Sigmoid colon (tissue), 7 donors: Measurements from ENCODE around the gene NCLN. TPM values are rescaled to one million over a fixed set of nuclear protein-coding genes. Genes with fewer than 3 reads are reported as not detected.
"Not testable (repeated sequence)": the region's sequence is repeated elsewhere in the genome, so short reads cannot be mapped to it uniquely, and the experiment has no call there.

Source experiments
- DNase-seq: peaks from one replicate; pipeline ENCODE4 v3.0.0-alpha.2; 2019
- H3K27ac ChIP-seq, 4 donors: fragments of 200-600 bp; sonication (generic); one replicate each; pipeline ENCODE4 v1.5.1; 2016 to 2019; ENCODE audit warnings: mild to moderate bottlenecking in 1 of 4
- H3K27me3 ChIP-seq, 3 donors: fragments of 200-600 bp; sonication (generic); one replicate each; pipeline ENCODE4 v1.5.1; 2019; ENCODE audit warnings: mild to moderate bottlenecking in 1 of 3
- H3K36me3 ChIP-seq, 4 donors: fragments of 200-600 bp; sonication (generic); one replicate each; pipeline ENCODE4 v1.5.1; 2016 to 2019
- H3K4me1 ChIP-seq, 4 donors: fragments of 200-600 bp; sonication (generic); one replicate each; pipeline ENCODE4 v1.5.1; 2017 to 2019
- H3K4me3 ChIP-seq, 4 donors: fragments of 200-600 bp; sonication (generic); one replicate each; pipeline ENCODE4 v1.5.1; 2017 to 2019; ENCODE audit warnings: mild to moderate bottlenecking in 2 of 4, moderate library complexity in 1 of 4
- H3K9me3 ChIP-seq, 4 donors: fragments of 200-600 bp in 3 of 4; sonication (generic) in 3 of 4; one replicate each; pipeline versions ENCODE4 v1.5.1 to v1.6.1; 2013 to 2019
- CTCF ChIP-seq, 4 experiments: fragments of 450-650 bp in 3 of 4; fragments of 200-600 bp in 1 of 4; IDR thresholded peaks; one replicate each; pipeline ENCODE4 v1.5.1; 2016 to 2019; ENCODE audit warnings: antibody characterized with exemption in 4 of 4, mild to moderate bottlenecking in 3 of 4, moderate library complexity in 2 of 4
- EP300 ChIP-seq, 4 donors: sonication (generic); formaldehyde crosslinking; IDR thresholded peaks; one replicate each; pipeline ENCODE4 v1.6.1; 2017; ENCODE audit warnings: antibody characterized with exemption in 4 of 4
- POLR2A ChIP-seq, 2 donors: fragments of 450-650 bp; IDR thresholded peaks; one replicate each; pipeline ENCODE4 v1.6.1; 2016; ENCODE audit warnings: antibody characterized with exemption in 2 of 2, mild to moderate bottlenecking in 2 of 2, moderate library complexity in 2 of 2
- POLR2AphosphoS5 ChIP-seq, 4 donors: sonication (generic); formaldehyde crosslinking; IDR thresholded peaks; one replicate each; pipeline ENCODE4 v1.6.1; 2017; ENCODE audit warnings: antibody characterized with exemption in 4 of 4
- WGBS, 2 donors: extraction: QIAGEN DNeasy Blood & Tissue Kit; methylation state at CpG; one replicate each; pipeline ENCODE4 v1.1.7; 2013; 5-methylcytosine and 5-hydroxymethylcytosine counted together
- intact Hi-C: fragments of 100-400 bp; cut with DNase I; formaldehyde crosslinking; loops from one replicate; pipeline ENCODE4 v1.15.1; 2023
- polyA plus RNA-seq, 3 donors: library from polyadenylated mRNA; stranded (reverse); fragments of 200-250 nt; gene quantifications; one replicate each; pipeline ENCODE4 v1.2.3, GENCODE V29; 2013
- total RNA-seq, 4 donors: library from RNA; depleted of rRNA; stranded (reverse); fragments of >200 nt; gene quantifications; one replicate each; pipeline ENCODE4 v1.1.0, GENCODE V29; 2016
- donor health status: healthy with polysubstance abuse.
- donor health status: Bipolar disorder and iron deficiency.
- donor health status: healthy.

The NCLN gene
- total and polyA plus RNA-seq, 7 donors: 12.2 to 94.7 (median 16.1) TPM

DNA sequence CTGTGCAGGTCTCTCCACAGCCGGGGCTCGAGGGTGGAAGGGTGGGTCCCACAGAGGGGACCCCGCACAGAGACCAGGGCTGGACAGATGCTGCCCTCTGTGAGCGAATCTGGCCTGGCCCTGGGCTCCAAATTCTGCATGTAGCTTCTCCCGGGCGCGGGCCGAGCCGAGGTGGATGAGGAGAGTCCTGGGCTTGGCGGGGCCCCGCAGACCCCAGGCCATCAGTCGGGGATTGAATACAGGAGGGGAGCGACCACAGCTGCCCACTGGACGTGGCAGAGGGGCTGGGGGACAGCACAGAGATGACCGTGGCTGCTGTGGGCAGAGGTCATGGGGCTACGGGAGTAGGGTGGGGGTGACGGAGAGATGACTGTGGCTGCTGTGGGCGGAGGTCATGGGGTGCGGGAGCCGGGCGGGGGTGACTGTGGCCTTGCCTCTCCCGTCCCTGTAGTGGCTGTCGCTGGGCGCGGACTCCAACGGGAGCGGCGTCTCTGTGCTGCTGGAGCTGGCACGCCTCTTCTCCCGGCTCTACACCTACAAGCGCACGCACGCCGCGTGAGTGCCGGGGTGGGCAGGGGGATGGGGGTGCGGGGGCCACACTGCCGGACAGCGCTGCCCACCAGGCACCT, 15.5 kb downstream of the NCLN start:
- H3K4me1 ChIP-seq: no peaks in the 10 kb centered on the region
- H3K36me3 ChIP-seq: peaks cover 0 to 50% (median 13%) of the 10 kb centered on the region in 4 donors
- no peaks in the 10 kb centered on the region for H3K27me3 ChIP-seq
- DNase-seq: no peak
- no peak overlapping the region for H3K27ac ChIP-seq
- H3K4me3 ChIP-seq: no peak overlapping the region
- H3K9me3 ChIP-seq: no peaks in the 10 kb centered on the region
- intact Hi-C loops: no loop called here
- WGBS, 2 donors: 93 to 95% methylated on average over 39 of the region's 39 CpGs
- TF ChIP-seq EP300 (IDR thresholded peaks at IDR 0.05) (no peak), CTCF (IDR thresholded peaks at IDR 0.05) (no peak), POLR2A (IDR thresholded peaks at IDR 0.05) (no peak), POLR2AphosphoS5 (IDR thresholded peaks at IDR 0.05) (no peak)

DNA sequence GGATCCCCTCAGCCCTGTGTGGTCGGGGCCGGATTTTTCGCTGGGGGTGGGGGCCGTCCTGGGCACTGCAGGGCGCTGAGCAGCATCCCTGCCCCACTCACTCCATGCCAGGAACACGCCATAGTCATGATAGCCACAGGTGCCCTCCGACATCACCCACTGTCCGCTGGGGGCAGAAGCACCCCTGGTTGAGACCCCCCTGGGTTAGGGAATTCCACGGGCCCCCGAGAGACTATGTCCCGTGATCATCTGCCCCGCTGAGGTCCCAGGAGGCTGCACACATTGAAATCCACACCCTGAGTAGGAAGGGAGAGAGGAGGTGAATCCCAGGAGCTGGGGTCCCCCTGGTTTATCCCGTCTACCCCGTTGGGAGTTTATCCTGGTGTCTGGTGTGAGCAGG, 16.2 kb downstream of the NCLN start:
- Histone ChIP-seq H3K9me3 (no peaks in the 10 kb centered on the region), H3K4me3 (no peak overlapping the region), H3K36me3 (peaks cover 0 to 53% (median 17%) of the 10 kb centered on the region in 4 donors), H3K27me3 (no peaks in the 10 kb centered on the region), H3K4me1 (no peaks in the 10 kb centered on the region), H3K27ac (no peak overlapping the region)
- TF ChIP-seq POLR2A (IDR thresholded peaks at IDR 0.05) (no peak), CTCF (IDR thresholded peaks at IDR 0.05) (no peak), POLR2AphosphoS5 (IDR thresholded peaks at IDR 0.05) (no peak), EP300 (IDR thresholded peaks at IDR 0.05) (no peak)
- no peak for DNase-seq
- WGBS, 2 donors: 93 to 96% methylated on average over 14 of the region's 14 CpGs
- intact Hi-C loops: no loop called here

DNA sequence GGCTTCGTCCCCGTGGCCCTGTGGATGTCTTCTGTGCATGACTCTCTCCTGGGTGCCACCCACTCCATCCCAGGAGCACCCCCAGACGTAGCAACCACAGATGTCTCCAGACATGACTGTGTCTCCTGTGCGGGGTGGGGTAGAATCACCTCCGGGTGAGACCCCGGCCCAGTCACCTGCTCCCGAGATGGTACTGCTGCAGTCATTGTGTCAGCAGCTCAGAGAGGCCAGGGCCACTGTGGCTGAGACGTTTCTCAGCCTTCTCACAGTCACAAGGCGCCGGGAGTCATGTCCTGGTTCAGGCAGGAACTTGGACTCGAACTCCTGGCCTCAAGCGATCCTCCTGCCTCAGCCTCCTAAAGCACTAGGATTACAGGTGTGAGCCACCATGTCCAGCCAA, 16.6 kb downstream of the NCLN start:
- peaks cover 0 to 54% (median 21%) of the 10 kb centered on the region in 4 donors for H3K36me3 ChIP-seq
- DNase-seq: no peak
- H3K4me3 ChIP-seq: no peak overlapping the region
- 90 to 91% methylated on average over 12 of the region's 12 CpGs for WGBS, 2 donors
- no peak overlapping the region for H3K27ac ChIP-seq
- intact Hi-C loops: no loop called here
- H3K27me3 ChIP-seq: no peaks in the 10 kb centered on the region
- H3K9me3 ChIP-seq: no peaks in the 10 kb centered on the region
- H3K4me1 ChIP-seq: no peaks in the 10 kb centered on the region
- TF ChIP-seq POLR2A (IDR thresholded peaks at IDR 0.05): no peak
- no peak for TF ChIP-seq CTCF (IDR thresholded peaks at IDR 0.05)
- TF ChIP-seq EP300 (IDR thresholded peaks at IDR 0.05): no peak
- TF ChIP-seq POLR2AphosphoS5 (IDR thresholded peaks at IDR 0.05): no peak

- DNase-seq, H3K9me3 ChIP-seq, intact Hi-C loops, H3K27ac ChIP-seq, H3K4me1 ChIP-seq, H3K4me3 ChIP-seq, H3K27me3 ChIP-seq: not testable (repeated sequence)
- H3K36me3 ChIP-seq: peaks cover 0 to 59% (median 26%) of the 10 kb centered on the region in 4 donors
- WGBS, 2 donors: 93% methylated on average over 7 of the region's 7 CpGs
Measured at GRCh38 chr19:3202895-3203294, 17.2 kb downstream of the NCLN start.

DNA sequence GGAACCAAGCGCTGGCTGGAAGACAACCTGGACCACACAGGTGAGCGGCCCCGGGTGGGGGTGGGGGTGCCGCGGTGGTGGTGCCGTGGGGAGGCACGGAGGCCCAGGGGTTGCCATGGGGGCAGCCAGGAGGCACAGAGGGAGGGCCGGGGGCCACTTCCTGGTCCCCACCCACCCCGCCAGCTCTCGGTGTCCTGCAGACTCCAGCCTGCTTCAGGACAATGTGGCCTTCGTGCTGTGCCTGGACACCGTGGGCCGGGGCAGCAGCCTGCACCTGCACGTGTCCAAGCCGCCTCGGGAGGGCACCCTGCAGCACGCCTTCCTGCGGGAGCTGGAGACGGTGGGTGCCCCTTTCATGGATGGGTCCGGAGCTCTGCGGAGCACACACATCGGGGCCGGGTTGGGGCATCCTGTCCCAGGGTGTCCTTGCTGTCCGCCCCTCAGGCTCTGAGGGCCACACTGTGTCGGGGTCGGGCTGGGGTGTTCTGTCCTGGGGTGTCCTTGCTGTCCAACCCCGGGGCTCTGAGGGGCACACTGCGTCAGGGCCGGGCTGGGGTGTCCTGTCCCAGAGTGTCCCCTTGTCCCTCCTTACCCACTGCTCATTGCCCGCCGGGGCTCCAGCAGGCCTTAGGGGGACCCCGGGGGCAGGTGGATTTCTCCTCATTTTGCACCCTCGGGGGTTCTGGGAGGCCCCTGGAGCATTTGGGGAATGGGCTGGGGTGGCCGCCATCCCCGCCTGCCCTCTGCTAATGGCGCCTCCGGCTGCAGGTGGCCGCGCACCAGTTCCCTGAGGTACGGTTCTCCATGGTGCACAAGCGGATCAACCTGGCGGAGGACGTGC, 18.3 kb downstream of the NCLN start:
- H3K36me3 ChIP-seq: peaks cover 0 to 58% (median 27%) of the 10 kb centered on the region in 4 donors

More for the DNA sequence above, 18.3 kb downstream of the NCLN start:
- intact Hi-C loops: no loop called here
- TF ChIP-seq POLR2AphosphoS5 (IDR thresholded peaks at IDR 0.05): no peak
- no peak for TF ChIP-seq POLR2A (IDR thresholded peaks at IDR 0.05)
- TF ChIP-seq EP300 (IDR thresholded peaks at IDR 0.05): no peak
- no peak for TF ChIP-seq CTCF (IDR thresholded peaks at IDR 0.05)
- Histone ChIP-seq H3K27ac (no peak overlapping the region), H3K4me1 (no peaks in the 10 kb centered on the region), H3K4me3 (no peak overlapping the region), H3K27me3 (no peaks in the 10 kb centered on the region), H3K9me3 (no peaks in the 10 kb centered on the region)
- 95 to 96% methylated on average over 43 of the region's 43 CpGs for WGBS, 2 donors
- DNase-seq: no peak
